ENCODE measurements around the gene TNFRSF13B.
"Not testable (repeated sequence)": the region's sequence is repeated elsewhere in the genome, so short reads cannot be mapped to it uniquely, and the experiment has no call there.

TNFRSF13B gene

DNA sequence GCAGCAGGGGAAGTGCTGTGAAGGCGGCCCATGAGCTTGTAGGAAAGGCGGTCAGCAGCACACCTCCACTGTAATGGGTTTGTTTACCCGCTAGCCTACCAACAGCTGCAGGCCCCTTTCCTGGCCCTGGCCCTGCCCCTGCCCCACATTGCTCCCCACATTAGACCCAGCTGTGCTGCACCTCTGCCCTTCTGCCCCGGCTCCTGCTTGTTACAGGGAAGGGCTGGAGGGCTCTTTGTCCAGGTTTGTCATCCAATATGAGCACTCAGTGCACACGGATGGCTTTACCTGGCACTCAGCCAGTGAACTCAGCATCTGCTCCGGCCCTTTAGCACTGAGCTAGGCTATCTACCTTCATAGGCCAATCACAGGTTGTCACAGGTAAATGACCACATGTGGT is 36.0 kb upstream of the TNFRSF13B start:
- not testable (repeated sequence) for H3K4me2 ChIP-seq (ENCODE audit: low read length, poor library complexity, severe bottlenecking); H2BK15ac ChIP-seq (ENCODE audit: low read depth, poor library complexity, severe bottlenecking); H3K9me3 ChIP-seq (ENCODE audit: control insufficient read depth, low read length); H2AK5ac ChIP-seq (ENCODE audit: low read length, severe bottlenecking); H3K79me1 ChIP-seq (replicated peaks; ENCODE audit: low read length, poor library complexity, severe bottlenecking); H3K9ac ChIP-seq (ENCODE audit: low read length); H3K14ac ChIP-seq (ENCODE audit: low read length in 2 of 2); H4K8ac ChIP-seq (ENCODE audit: low read length); H3K4ac ChIP-seq (ENCODE audit: low read depth in 1 of 2, low read length in 2 of 2); H2AFZ ChIP-seq (ENCODE audit: low read depth, low read length); H3K4me1 ChIP-seq (ENCODE audit: control insufficient read depth, insufficient read depth, low read depth, low read length); H4K91ac ChIP-seq (ENCODE audit: low read length); H2BK5ac ChIP-seq (ENCODE audit: low read depth, low read length, poor library complexity, severe bottlenecking); DNase-seq; H3K36me3 ChIP-seq (ENCODE audit: control insufficient read depth in 1 of 2, insufficient read depth in 2 of 2, low read depth in 1 of 2, low read length in 2 of 2); H2BK12ac ChIP-seq (ENCODE audit: low read length in 2 of 2); H2BK120ac ChIP-seq (ENCODE audit: low read depth, low read length); H3K27me3 ChIP-seq (ENCODE audit: control insufficient read depth in 1 of 2, insufficient read depth in 1 of 2, low read length in 2 of 2); H3K23ac ChIP-seq (ENCODE audit: low read length in 2 of 2); H3K18ac ChIP-seq (ENCODE audit: low read depth in 1 of 2, low read length in 2 of 2); H3K27ac ChIP-seq (ENCODE audit: low read length, poor library complexity, severe bottlenecking); H3K4me3 ChIP-seq (ENCODE audit: insufficient read depth in 1 of 2, low read depth in 1 of 2, low read length in 2 of 2)
- WGBS, result no CpG with 5 or more reads among the region's 6 CpGs

GRCh38 chr17:17004997-17005614 is 33.2 kb upstream of the TNFRSF13B start:
- not testable (repeated sequence) for H3K18ac ChIP-seq (ENCODE audit: low read depth in 1 of 2, low read length in 2 of 2); H3K27ac ChIP-seq (ENCODE audit: low read length, poor library complexity, severe bottlenecking); H2BK12ac ChIP-seq (ENCODE audit: low read length in 2 of 2); H3K27me3 ChIP-seq (ENCODE audit: control insufficient read depth in 1 of 2, insufficient read depth in 1 of 2, low read length in 2 of 2); H3K79me1 ChIP-seq (replicated peaks; ENCODE audit: low read length, poor library complexity, severe bottlenecking); H3K4me3 ChIP-seq (ENCODE audit: insufficient read depth in 1 of 2, low read depth in 1 of 2, low read length in 2 of 2); H3K9ac ChIP-seq (ENCODE audit: low read length); H2AK5ac ChIP-seq (ENCODE audit: low read length, severe bottlenecking); H2BK5ac ChIP-seq (ENCODE audit: low read depth, low read length, poor library complexity, severe bottlenecking); H3K36me3 ChIP-seq (ENCODE audit: control insufficient read depth in 1 of 2, insufficient read depth in 2 of 2, low read depth in 1 of 2, low read length in 2 of 2); H3K23ac ChIP-seq (ENCODE audit: low read length in 2 of 2); H3K14ac ChIP-seq (ENCODE audit: low read length in 2 of 2); H2BK15ac ChIP-seq (ENCODE audit: low read depth, poor library complexity, severe bottlenecking); H3K9me3 ChIP-seq (ENCODE audit: control insufficient read depth, low read length); H2AFZ ChIP-seq (ENCODE audit: low read depth, low read length); H2BK120ac ChIP-seq (ENCODE audit: low read depth, low read length); DNase-seq; H4K8ac ChIP-seq (ENCODE audit: low read length); H3K4me2 ChIP-seq (ENCODE audit: low read length, poor library complexity, severe bottlenecking); H3K4ac ChIP-seq (ENCODE audit: low read depth in 1 of 2, low read length in 2 of 2)
- H3K4me1 ChIP-seq (ENCODE audit: control insufficient read depth, insufficient read depth, low read depth, low read length), result peaks cover 16% of the 10 kb centered on the region
- 85% methylated on average over 12 of the region's 14 CpGs for WGBS
- H4K91ac ChIP-seq (ENCODE audit: low read length), result peak overlapping the region; percentile 50

- peaks cover 4 to 7% of the 10 kb centered on the region in 2 experiments for H3K27me3 ChIP-seq (ENCODE audit: control insufficient read depth in 1 of 2, insufficient read depth in 1 of 2, low read length in 2 of 2)
- 87% methylated on average over 19 of the region's 19 CpGs for WGBS
These were observed 32.5 kb upstream of the TNFRSF13B start for GRCh38 chr17:17004251-17004996.

GRCh38 chr17:17002731-17003715 is 31.1 kb upstream of the TNFRSF13B start:
- not testable (repeated sequence) for H3K18ac ChIP-seq (ENCODE audit: low read depth in 1 of 2, low read length in 2 of 2); H3K27me3 ChIP-seq (ENCODE audit: control insufficient read depth in 1 of 2, insufficient read depth in 1 of 2, low read length in 2 of 2); H3K4me3 ChIP-seq (ENCODE audit: insufficient read depth in 1 of 2, low read depth in 1 of 2, low read length in 2 of 2); H2BK12ac ChIP-seq (ENCODE audit: low read length in 2 of 2); H4K91ac ChIP-seq (ENCODE audit: low read length); H3K4me2 ChIP-seq (ENCODE audit: low read length, poor library complexity, severe bottlenecking); DNase-seq; H2AK5ac ChIP-seq (ENCODE audit: low read length, severe bottlenecking); H2AFZ ChIP-seq (ENCODE audit: low read depth, low read length); H2BK5ac ChIP-seq (ENCODE audit: low read depth, low read length, poor library complexity, severe bottlenecking); H3K9ac ChIP-seq (ENCODE audit: low read length); H3K14ac ChIP-seq (ENCODE audit: low read length in 2 of 2); H3K36me3 ChIP-seq (ENCODE audit: control insufficient read depth in 1 of 2, insufficient read depth in 2 of 2, low read depth in 1 of 2, low read length in 2 of 2); H3K27ac ChIP-seq (ENCODE audit: low read length, poor library complexity, severe bottlenecking); H3K23ac ChIP-seq (ENCODE audit: low read length in 2 of 2); H2BK15ac ChIP-seq (ENCODE audit: low read depth, poor library complexity, severe bottlenecking); H2BK120ac ChIP-seq (ENCODE audit: low read depth, low read length); H3K79me1 ChIP-seq (replicated peaks; ENCODE audit: low read length, poor library complexity, severe bottlenecking); H3K9me3 ChIP-seq (ENCODE audit: control insufficient read depth, low read length); H3K4ac ChIP-seq (ENCODE audit: low read depth in 1 of 2, low read length in 2 of 2)
- Histone ChIP-seq H4K8ac (ENCODE audit: low read length) (peak overlapping the region; percentile 72), H3K4me1 (ENCODE audit: control insufficient read depth, insufficient read depth, low read depth, low read length) (peaks cover 16% of the 10 kb centered on the region)
- 87% methylated on average over 20 of the region's 20 CpGs for WGBS

More at GRCh38 chr17:17004251-17004996, 32.5 kb upstream of the TNFRSF13B start:
- no peak overlapping the region for H3K23ac ChIP-seq (ENCODE audit: low read length in 2 of 2)
- H3K14ac ChIP-seq (ENCODE audit: low read length in 2 of 2), result no peak overlapping the region
- H2BK120ac ChIP-seq (ENCODE audit: low read depth, low read length), result no peak overlapping the region
- no peak overlapping the region for H2BK5ac ChIP-seq (ENCODE audit: low read depth, low read length, poor library complexity, severe bottlenecking)
- H3K18ac ChIP-seq (ENCODE audit: low read depth in 1 of 2, low read length in 2 of 2), result no peak overlapping the region
- DNase-seq, result no peak
- H3K4ac ChIP-seq (ENCODE audit: low read depth in 1 of 2, low read length in 2 of 2), result no peak overlapping the region
- no peak overlapping the region for H2BK15ac ChIP-seq (ENCODE audit: low read depth, poor library complexity, severe bottlenecking)
- no peak overlapping the region for H2BK12ac ChIP-seq (ENCODE audit: low read length in 2 of 2)
- no peaks in the 10 kb centered on the region for H3K79me1 ChIP-seq (replicated peaks; ENCODE audit: low read length, poor library complexity, severe bottlenecking)
- no peak overlapping the region for H3K9ac ChIP-seq (ENCODE audit: low read length)
- H2AK5ac ChIP-seq (ENCODE audit: low read length, severe bottlenecking), result no peak overlapping the region
- H3K27ac ChIP-seq (ENCODE audit: low read length, poor library complexity, severe bottlenecking), result no peak overlapping the region
- no peak overlapping the region for H3K4me3 ChIP-seq (ENCODE audit: insufficient read depth in 1 of 2, low read depth in 1 of 2, low read length in 2 of 2)
- no peak overlapping the region for H3K4me2 ChIP-seq (ENCODE audit: low read length, poor library complexity, severe bottlenecking)
- no peaks in the 10 kb centered on the region for H3K36me3 ChIP-seq (ENCODE audit: control insufficient read depth in 1 of 2, insufficient read depth in 2 of 2, low read depth in 1 of 2, low read length in 2 of 2)
- H3K4me1 ChIP-seq (ENCODE audit: control insufficient read depth, insufficient read depth, low read depth, low read length), result peaks cover 16% of the 10 kb centered on the region
- H2AFZ ChIP-seq (ENCODE audit: low read depth, low read length), result no peak overlapping the region
- H3K9me3 ChIP-seq (ENCODE audit: control insufficient read depth, low read length), result no peaks in the 10 kb centered on the region
- H4K91ac ChIP-seq (ENCODE audit: low read length), result no peak overlapping the region
- no peak overlapping the region for H4K8ac ChIP-seq (ENCODE audit: low read length)

All from mesenchymal stem cell (in vitro differentiated cells and primary cell).